HG02852 (cell line): ENCODE results near the gene TBX6.

ENCODE experiments used
- ATAC-seq: cut with Tn5 transposase; IDR thresholded peaks from one replicate; pipeline ENCODE4 v1.9.1; 2021; ENCODE audit warnings: mild to moderate bottlenecking, moderate library complexity; ENCODE audit not compliant: unreplicated experiment

The TBX6 gene

GRCh38 chr16:30087181-30087898 lies 4.4 kb downstream of the TBX6 start:
- ATAC-seq, result no peak

- no peak for ATAC-seq
These were observed 5.2 kb downstream of the TBX6 start for GRCh38 chr16:30086291-30087140.

- ATAC-seq, result no peak
These were observed 5.9 kb downstream of the TBX6 start for GRCh38 chr16:30085820-30086219.

- no peak for ATAC-seq
These were observed 6.5 kb downstream of the TBX6 start for GRCh38 chr16:30085247-30085646.

GRCh38 chr16:30084816-30085159 lies 6.9 kb downstream of the TBX6 start:
- ATAC-seq, result no peak

GRCh38 chr16:30084096-30084815 lies 7.5 kb downstream of the TBX6 start:
- ATAC-seq, result no peak

- no peak for ATAC-seq
These were observed 8.3 kb downstream of the TBX6 start for GRCh38 chr16:30083216-30084055.

- no peak for ATAC-seq
These were observed 9.1 kb downstream of the TBX6 start for GRCh38 chr16:30082545-30083090.

- no peak for ATAC-seq
These were observed 12.2 kb downstream of the TBX6 start for GRCh38 chr16:30079480-30079879.

GRCh38 chr16:30078744-30079143 lies 13.0 kb downstream of the TBX6 start:
- no peak for ATAC-seq

GRCh38 chr16:30077656-30078055 lies 14.1 kb downstream of the TBX6 start:
- no peak for ATAC-seq

GRCh38 chr16:30076276-30076791 lies 15.4 kb downstream of the TBX6 start:
- peak; percentile 23 for ATAC-seq

- ATAC-seq, result peak; percentile 72
These were observed 16.0 kb downstream of the TBX6 start, which contains the start of gene PPP4C for GRCh38 chr16:30075503-30076275. Gene PPP4C (plus strand): TSS chr16:30075994. CDS start chr16:30076378, 384 bp downstream.

GRCh38 chr16:30070490-30070889 lies 21.2 kb downstream of the TBX6 start:
- ATAC-seq, result no peak

GRCh38 chr16:30069611-30070462 lies 21.9 kb downstream of the TBX6 start:
- no peak for ATAC-seq

- ATAC-seq, result no peak
These were observed 22.7 kb downstream of the TBX6 start for GRCh38 chr16:30068750-30069610.

- no peak for ATAC-seq
These were observed 23.4 kb downstream of the TBX6 start for GRCh38 chr16:30068333-30068732.

- no peak for ATAC-seq
These were observed 24.2 kb downstream of the TBX6 start for GRCh38 chr16:30067584-30067916.
